Measurements from ENCODE around the gene FAM180B. TPM values are rescaled to one million over a fixed set of nuclear protein-coding genes. Genes with fewer than 3 reads are reported as not detected.
"Not testable (repeated sequence)": the region's sequence is repeated elsewhere in the genome, so short reads cannot be mapped to it uniquely, and the experiment has no call there.

FAM180B gene
- total RNA-seq, 1 experiment from 2014 or later = 0.16 TPM

GRCh38 chr11:47558695-47559094 is 27.8 kb upstream of the FAM180B start:
- Histone ChIP-seq H3K4me3 (no peak overlapping the region), H3K4me1 (peaks cover 4% of the 10 kb centered on the region; the same call in 1 of the 2 replicates), H3K9me3 (replicated peaks) (no peaks in the 10 kb centered on the region), H3K27me3 (no peaks in the 10 kb centered on the region), H3K36me3 (no peaks in the 10 kb centered on the region), H3K27ac (no peak overlapping the region)
- DNase-seq = no peak

- Histone ChIP-seq H3K27me3 (no peaks in the 10 kb centered on the region), H3K36me3 (no peaks in the 10 kb centered on the region), H3K27ac (no peak overlapping the region), H3K9me3 (replicated peaks) (no peaks in the 10 kb centered on the region), H3K4me1 (no peaks in the 10 kb centered on the region; the same call in 1 of the 2 replicates), H3K4me3 (no peak overlapping the region)
- DNase-seq = no peak
Measured at GRCh38 chr11:47560426-47560825, 26.1 kb upstream of the FAM180B start.

GRCh38 chr11:47562393-47562792 is 24.1 kb upstream of the FAM180B start:
- H3K27ac ChIP-seq; DNase-seq; H3K9me3 ChIP-seq (replicated peaks); H3K36me3 ChIP-seq; H3K4me3 ChIP-seq; H3K4me1 ChIP-seq; H3K27me3 ChIP-seq: not testable (repeated sequence)

GRCh38 chr11:47564366-47564765 is 22.1 kb upstream of the FAM180B start:
- H3K4me1 ChIP-seq; H3K27me3 ChIP-seq; H3K9me3 ChIP-seq (replicated peaks); H3K36me3 ChIP-seq; DNase-seq; H3K27ac ChIP-seq; H3K4me3 ChIP-seq: not testable (repeated sequence)

- peak overlapping the region; percentile 85 for H3K4me3 ChIP-seq
- H3K27ac ChIP-seq = peak overlapping the region; percentile 66
- no peaks in the 10 kb centered on the region for H3K9me3 ChIP-seq (replicated peaks)
- peak in 1 of 2 experiments; percentile 22 for DNase-seq
- no peaks in the 10 kb centered on the region; the same call in 1 of the 2 replicates for H3K4me1 ChIP-seq
- H3K36me3 ChIP-seq = peaks cover 5% of the 10 kb centered on the region; the same call in 1 of the 2 replicates
- no peaks in the 10 kb centered on the region for H3K27me3 ChIP-seq
Measured at GRCh38 chr11:47564933-47565339, 21.5 kb upstream of the FAM180B start.

GRCh38 chr11:47565340-47566148 is 20.9 kb upstream of the FAM180B start, which contains the start of gene PTPMT1:
Gene PTPMT1 (plus strand): TSS chr11:47565599. CDS start chr11:47565623, 24 bp downstream.
- Histone ChIP-seq H3K27me3 (no peaks in the 10 kb centered on the region), H3K9me3 (replicated peaks) (no peaks in the 10 kb centered on the region), H3K27ac (peak within 1 kb of the TSS; percentile 66), H3K36me3 (peaks cover 8% of the 10 kb centered on the region), H3K4me1 (no peaks in the 10 kb centered on the region; the same call in 1 of the 2 replicates), H3K4me3 (peak within 1 kb of the TSS; percentile 85)
- peak; percentile 85 to 88 for DNase-seq

GRCh38 chr11:47566149-47566698 is 20.3 kb upstream of the FAM180B start:
- Histone ChIP-seq H3K4me1 (no peaks in the 10 kb centered on the region; the same call in 1 of the 2 replicates), H3K27ac (peak overlapping the region; percentile 66), H3K4me3 (peak overlapping the region; percentile 85), H3K9me3 (replicated peaks) (no peaks in the 10 kb centered on the region), H3K27me3 (no peaks in the 10 kb centered on the region), H3K36me3 (peaks cover 10% of the 10 kb centered on the region)
- DNase-seq = peak in 1 of 2 experiments; percentile 28

GRCh38 chr11:47569646-47570045 is 16.8 kb upstream of the FAM180B start:
- no peak overlapping the region for H3K4me3 ChIP-seq
- H3K27ac ChIP-seq = no peak overlapping the region
- no peaks in the 10 kb centered on the region for H3K9me3 ChIP-seq (replicated peaks)
- H3K4me1 ChIP-seq = peaks cover 5% of the 10 kb centered on the region; the same call in 1 of the 2 replicates
- no peak for DNase-seq
- H3K27me3 ChIP-seq = no peaks in the 10 kb centered on the region
- peaks cover 38% of the 10 kb centered on the region for H3K36me3 ChIP-seq

GRCh38 chr11:47570651-47571356 is 15.7 kb upstream of the FAM180B start:
- no peak overlapping the region for H3K27ac ChIP-seq
- DNase-seq = no peak
- peaks cover 44% of the 10 kb centered on the region for H3K36me3 ChIP-seq
- H3K27me3 ChIP-seq = no peaks in the 10 kb centered on the region
- H3K4me1 ChIP-seq = 0 out of 2 replicates have a peak, but pooled peaks cover 5% of the 10 kb centered on the region
- no peaks in the 10 kb centered on the region for H3K9me3 ChIP-seq (replicated peaks)
- H3K4me3 ChIP-seq = no peak overlapping the region

- Histone ChIP-seq H3K27ac (no peak overlapping the region), H3K9me3 (replicated peaks) (no peaks in the 10 kb centered on the region), H3K4me1 (0 out of 2 replicates have a peak, but pooled peaks cover 5% of the 10 kb centered on the region), H3K4me3 (no peak overlapping the region), H3K27me3 (no peaks in the 10 kb centered on the region), H3K36me3 (peaks cover 44% of the 10 kb centered on the region)
- no peak for DNase-seq
Measured at GRCh38 chr11:47571357-47571729, 15.1 kb upstream of the FAM180B start.

GRCh38 chr11:47571895-47572294 is 14.6 kb upstream of the FAM180B start:
- Histone ChIP-seq H3K27ac (no peak overlapping the region), H3K9me3 (replicated peaks) (no peaks in the 10 kb centered on the region), H3K27me3 (no peaks in the 10 kb centered on the region), H3K4me1 (0 out of 2 replicates have a peak, but pooled peaks cover 5% of the 10 kb centered on the region), H3K36me3 (peaks cover 44% of the 10 kb centered on the region), H3K4me3 (no peak overlapping the region)
- DNase-seq = no peak

- DNase-seq = peak; percentile 78 to 80
- H3K4me3 ChIP-seq = no peak overlapping the region
- peaks cover 44% of the 10 kb centered on the region for H3K36me3 ChIP-seq
- no peak overlapping the region for H3K27ac ChIP-seq
- no peaks in the 10 kb centered on the region for H3K27me3 ChIP-seq
- H3K9me3 ChIP-seq (replicated peaks) = no peaks in the 10 kb centered on the region
- H3K4me1 ChIP-seq = 0 out of 2 replicates have a peak, but pooled peaks cover 8% of the 10 kb centered on the region
Measured at GRCh38 chr11:47572715-47573255, 13.7 kb upstream of the FAM180B start.

- Histone ChIP-seq H3K27ac (no peak overlapping the region), H3K9me3 (replicated peaks) (no peaks in the 10 kb centered on the region), H3K36me3 (peaks cover 44% of the 10 kb centered on the region)
Measured at GRCh38 chr11:47573321-47573720, 13.2 kb upstream of the FAM180B start.

GRCh38 chr11:47577460-47578041 is 8.9 kb upstream of the FAM180B start:
- DNase-seq = no peak
- Histone ChIP-seq H3K27ac (no peak overlapping the region; the same call in 1 of the 2 replicates), H3K4me1 (0 out of 2 replicates have a peak, but pooled peaks cover 13% of the 10 kb centered on the region), H3K9me3 (replicated peaks) (no peaks in the 10 kb centered on the region), H3K36me3 (peaks cover 45% of the 10 kb centered on the region), H3K27me3 (no peaks in the 10 kb centered on the region), H3K4me3 (no peak overlapping the region)

More at GRCh38 chr11:47573321-47573720, 13.2 kb upstream of the FAM180B start:
- Histone ChIP-seq H3K4me3 (no peak overlapping the region), H3K27me3 (no peaks in the 10 kb centered on the region), H3K4me1 (0 out of 2 replicates have a peak, but pooled peaks cover 10% of the 10 kb centered on the region)
- no peak for DNase-seq

Measured in SJCRH30 (cell line).